OCI-LY1 (cell line): ENCODE measurements around the gene MYO9A.

Experiments used
- CTCF ChIP-seq: fragments of 200-600 bp; sonication (generic), shearing (Covaris generic); IDR thresholded peaks from 2 replicates; pipeline ENCODE4 v1.5.1; 2017; ENCODE audit warnings: mild to moderate bottlenecking, antibody characterized with exemption, low read length, moderate library complexity, mixed read lengths
- EZH2 ChIP-seq: fragments of 200-600 bp; sonication (generic), shearing (Covaris generic); IDR thresholded peaks from 2 replicates; pipeline ENCODE4 v1.8.0; 2017; ENCODE audit warnings: borderline replicate concordance, mixed run types, mild to moderate bottlenecking, antibody characterized with exemption, low read length, moderate library complexity, mixed read lengths

- TF ChIP-seq CTCF = no peak
- TF ChIP-seq EZH2 = no peak
Observed at GRCh38 chr15:71785996-71786395, 332.0 kb downstream of the MYO9A start.
